Aorta (tissue), 5 donors: ENCODE measurements around the gene MRGPRD. TPM values are rescaled to one million over a fixed set of nuclear protein-coding genes. Genes with fewer than 3 reads are reported as not detected.

Experiments
- ATAC-seq: fragments of 200-7000 bp; cut with Tn5 transposase; one replicate; pipeline ENCODE4 v1.9.1; 2022; ENCODE audit warnings: moderate library complexity; ENCODE audit not compliant: low FRiP score
- DNase-seq, 2 donors: peaks; one replicate each; pipeline ENCODE4 v3.0.0-alpha.2; 2020
- H3K27ac ChIP-seq, 2 donors: one replicate each; pipeline ENCODE4 v1.5.1; 2013; ENCODE audit warnings: low read length in 2 of 2, mild to moderate bottlenecking in 2 of 2, moderate library complexity in 2 of 2, control low read depth in 1 of 2, inconsistent platforms in 1 of 2, low read depth in 1 of 2
- H3K27me3 ChIP-seq, 2 donors: one replicate each; pipeline ENCODE4 v1.6.1; 2013; ENCODE audit warnings: control low read depth in 1 of 2, low read length in 1 of 2, mild to moderate bottlenecking in 1 of 2, moderate library complexity in 1 of 2; ENCODE audit not compliant: insufficient read depth in 2 of 2, control insufficient read depth in 1 of 2
- H3K36me3 ChIP-seq, 2 donors: one replicate each; pipeline ENCODE4 v1.6.1; 2013; ENCODE audit warnings: control low read depth in 1 of 2, low read length in 1 of 2, mild to moderate bottlenecking in 1 of 2; ENCODE audit not compliant: insufficient read depth in 2 of 2, control insufficient read depth in 1 of 2
- H3K4me1 ChIP-seq, 2 donors: one replicate each; pipeline ENCODE4 v1.6.1; 2013; ENCODE audit warnings: low read length in 2 of 2, control low read depth in 1 of 2, mild to moderate bottlenecking in 1 of 2, moderate library complexity in 1 of 2; ENCODE audit not compliant: insufficient read depth in 2 of 2, control insufficient read depth in 1 of 2
- H3K4me3 ChIP-seq, 2 donors: one replicate each; pipeline ENCODE4 v1.5.1; 2013; ENCODE audit warnings: low read length in 2 of 2, control low read depth in 1 of 2, mild to moderate bottlenecking in 1 of 2
- H3K9me3 ChIP-seq: one replicate; pipeline ENCODE4 v1.6.1; 2013; ENCODE audit warnings: mild to moderate bottlenecking, low read length; ENCODE audit not compliant: control insufficient read depth
- WGBS, 2 donors: extraction: QIAGEN DNeasy Blood & Tissue Kit; methylation state at CpG; one replicate each; pipeline ENCODE4 v1.1.7; 2013; 5-methylcytosine and 5-hydroxymethylcytosine counted together
- intact Hi-C, 2 donors: fragments of 100-400 bp; cut with DNase I; formaldehyde crosslinking; loops; one replicate each; pipeline versions ENCODE4 v1.14.2 to v1.15.0; 2022
- polyA plus RNA-seq, 2 donors: library from polyadenylated mRNA; stranded (reverse); fragments of 200-250 nt; gene quantifications; one replicate each; pipeline ENCODE4 v1.2.3, GENCODE V29; 2013
- total RNA-seq, 2 donors: library from RNA; stranded (reverse); fragmentation: NEBNext Ultra II Directional; extraction: Animal tissue kit (Norgen Biotek cat#: 25700); gene quantifications; one replicate each; pipeline ENCODE4 v1.2.1, GENCODE V29; 2021
- donor health status: healthy with polysubstance abuse.
- donor health status: Bipolar disorder and iron deficiency.
- donor health status: DM: no; HTN: no; CAD: no.
- donor health status: DM: no; HTN: no; CAD: no.
- donor health status: DM: yes; HTN: yes; CAD: no.

Gene MRGPRD
- total and polyA plus RNA-seq, 4 donors = 0.49 TPM; not detected in 3

DNA sequence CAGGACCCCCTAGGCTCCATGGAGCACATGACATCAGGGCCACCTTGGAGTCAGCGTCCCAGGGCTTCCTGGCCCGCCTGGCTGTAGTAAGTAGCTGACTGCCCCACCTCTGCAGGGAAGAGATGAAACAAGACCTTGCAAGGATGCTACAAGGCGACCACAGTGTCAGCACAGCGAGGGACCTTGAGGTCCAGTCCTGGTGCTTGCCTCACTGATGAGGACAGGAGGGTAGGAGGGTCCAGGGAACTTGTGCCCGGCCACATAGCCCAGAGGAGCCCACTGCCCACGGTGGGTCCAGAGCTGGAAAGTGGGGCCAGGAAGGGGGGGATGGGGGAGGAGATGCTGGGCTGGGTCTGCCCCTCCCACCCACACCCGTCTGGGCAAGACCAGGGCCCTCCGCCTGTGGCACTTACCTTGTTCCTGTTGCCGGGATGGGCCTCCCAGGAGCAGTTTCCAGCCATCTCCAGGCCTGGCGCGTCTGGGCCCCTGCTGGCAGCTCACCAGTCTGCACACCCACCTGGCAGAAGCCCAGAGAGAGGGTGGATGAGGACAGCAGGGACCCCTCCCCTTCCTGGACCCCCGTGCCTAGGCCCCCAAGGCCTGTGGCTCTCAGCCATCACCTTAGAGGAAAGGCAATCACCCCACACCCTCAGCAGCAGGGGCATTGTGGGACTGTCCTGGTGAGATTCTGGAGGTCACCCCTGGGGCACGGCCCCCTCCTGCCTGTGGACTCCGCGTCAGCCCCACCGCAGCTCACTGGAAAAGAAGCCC is 28.8 kb upstream of the MRGPRD start:
- Histone ChIP-seq H3K27ac (peak overlapping the region; percentile 73 to 84), H3K4me3 (no peak overlapping the region), H3K4me1 (no peaks in the 10 kb centered on the region), H3K36me3 (peaks cover 5 to 11% of the 10 kb centered on the region in 2 donors), H3K9me3 (no peaks in the 10 kb centered on the region), H3K27me3 (no peaks in the 10 kb centered on the region)
- WGBS, 2 donors = 33 to 43% methylated on average over 14 to 16 of the region's 16 CpGs
- ATAC-seq = no peak
- intact Hi-C loops = loop anchor here (2.0 to 5.0 kb wide), 5 partner anchors 38 to 82 kb away; partner anchors contain the start of gene TPCN2 (in 2 of the 2)
- DNase-seq = peak; percentile 40 to 75

DNA sequence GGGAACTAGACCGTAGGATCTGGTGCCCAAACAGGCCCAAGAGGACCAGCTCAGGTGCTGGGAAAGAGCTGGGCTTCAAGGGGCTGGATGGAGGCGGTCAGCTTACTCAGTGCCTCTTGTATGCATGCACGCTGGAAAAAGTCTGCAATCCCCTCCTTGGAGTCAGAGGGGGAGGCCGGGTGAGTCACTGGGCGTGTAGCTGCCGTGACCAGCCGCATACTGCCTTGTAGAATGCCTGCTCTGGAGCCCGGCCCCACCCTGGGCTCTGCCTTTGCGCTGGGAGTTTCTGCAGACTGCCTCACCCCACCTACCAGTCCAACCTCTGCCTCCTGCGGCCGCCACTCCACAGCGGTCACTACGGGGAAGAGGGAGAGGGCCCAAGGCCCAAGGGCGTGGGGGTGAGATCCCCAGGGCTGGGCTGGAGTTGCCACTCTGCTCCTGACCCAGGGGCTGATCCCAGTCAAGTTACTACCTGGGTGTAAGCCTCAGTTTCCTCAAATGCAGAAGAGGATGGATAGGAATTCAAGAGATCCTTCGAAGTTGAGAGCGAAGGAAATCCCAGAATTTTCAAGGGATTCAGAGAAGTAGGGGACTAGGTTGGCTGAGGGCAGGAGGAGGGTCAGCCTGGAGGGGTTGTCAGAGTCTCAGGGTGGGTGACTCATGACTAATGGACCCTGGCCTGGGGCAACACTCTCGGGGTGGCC is 28.1 kb upstream of the MRGPRD start:
- intact Hi-C loops = no loop called here
- Histone ChIP-seq H3K27me3 (no peaks in the 10 kb centered on the region), H3K4me3 (no peak overlapping the region), H3K4me1 (no peaks in the 10 kb centered on the region), H3K36me3 (peaks cover 6 to 11% of the 10 kb centered on the region in 2 donors), H3K9me3 (no peaks in the 10 kb centered on the region), H3K27ac (peak overlapping the region; percentile 83 to 84)
- ATAC-seq (peak; percentile 73), DNase-seq (peak; percentile 96 to 97)
- WGBS, 2 donors = 14 to 15% methylated on average over 17 of the region's 17 CpGs

DNA sequence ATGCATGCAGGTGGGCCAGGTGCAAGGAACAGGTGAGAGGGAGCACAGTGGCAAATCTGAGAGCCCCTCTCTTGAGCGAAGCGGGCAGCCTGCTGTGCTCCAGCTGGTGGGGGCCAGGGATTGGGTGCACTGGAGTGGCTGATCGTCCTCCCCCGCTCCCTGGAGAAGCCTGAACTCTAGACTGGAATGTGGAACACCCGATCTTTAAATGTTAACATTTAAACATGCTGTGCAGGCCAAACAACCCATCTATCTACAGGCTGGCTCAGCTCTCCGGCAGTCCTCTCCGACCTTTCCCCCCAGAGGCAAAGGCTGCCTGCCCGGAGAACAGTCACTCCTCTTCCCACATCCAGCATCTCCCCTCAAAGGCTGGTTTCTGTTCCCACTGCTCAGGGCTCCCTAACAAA is 27.2 kb upstream of the MRGPRD start:
- ATAC-seq (no peak), DNase-seq (peak; percentile 55 to 69)
- peaks cover 7 to 19% of the 10 kb centered on the region in 2 donors for H3K36me3 ChIP-seq
- no peaks in the 10 kb centered on the region for H3K9me3 ChIP-seq
- H3K27me3 ChIP-seq = no peaks in the 10 kb centered on the region
- peak overlapping the region; percentile 58 to 83 for H3K27ac ChIP-seq
- H3K4me3 ChIP-seq = no peak overlapping the region
- 35 to 39% methylated on average over 8 of the region's 8 CpGs for WGBS, 2 donors
- no peaks in the 10 kb centered on the region for H3K4me1 ChIP-seq
- intact Hi-C loops = no loop called here

DNA sequence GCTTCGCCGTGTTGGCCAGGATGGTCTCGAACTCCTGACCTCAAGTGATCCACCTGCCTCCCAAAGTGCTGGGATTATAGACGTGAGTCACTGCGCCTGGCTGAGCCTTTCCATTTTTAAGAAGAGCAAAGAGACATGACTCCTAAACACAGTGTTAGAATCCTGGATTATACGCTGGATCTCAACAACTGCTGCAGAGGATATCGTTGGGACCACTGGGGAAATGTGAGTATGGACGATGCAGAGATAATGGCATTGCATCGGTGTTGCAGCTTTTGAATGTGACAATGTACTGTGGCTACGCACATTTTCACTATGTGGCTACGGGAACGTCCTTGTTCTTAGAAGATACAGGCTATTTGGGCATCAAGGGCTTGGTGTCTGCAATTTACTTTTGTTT is 26.0 kb upstream of the MRGPRD start:
- 85 to 87% methylated on average over 12 of the region's 12 CpGs for WGBS, 2 donors
- H3K9me3 ChIP-seq = no peaks in the 10 kb centered on the region
- no peaks in the 10 kb centered on the region for H3K27me3 ChIP-seq
- H3K4me1 ChIP-seq = no peaks in the 10 kb centered on the region
- DNase-seq (peak in 1 of 2 donors; percentile 38), ATAC-seq (no peak)
- H3K27ac ChIP-seq = no peak overlapping the region
- intact Hi-C loops = no loop called here
- H3K4me3 ChIP-seq = no peak overlapping the region
- peaks cover 7 to 19% of the 10 kb centered on the region in 2 donors for H3K36me3 ChIP-seq

DNA sequence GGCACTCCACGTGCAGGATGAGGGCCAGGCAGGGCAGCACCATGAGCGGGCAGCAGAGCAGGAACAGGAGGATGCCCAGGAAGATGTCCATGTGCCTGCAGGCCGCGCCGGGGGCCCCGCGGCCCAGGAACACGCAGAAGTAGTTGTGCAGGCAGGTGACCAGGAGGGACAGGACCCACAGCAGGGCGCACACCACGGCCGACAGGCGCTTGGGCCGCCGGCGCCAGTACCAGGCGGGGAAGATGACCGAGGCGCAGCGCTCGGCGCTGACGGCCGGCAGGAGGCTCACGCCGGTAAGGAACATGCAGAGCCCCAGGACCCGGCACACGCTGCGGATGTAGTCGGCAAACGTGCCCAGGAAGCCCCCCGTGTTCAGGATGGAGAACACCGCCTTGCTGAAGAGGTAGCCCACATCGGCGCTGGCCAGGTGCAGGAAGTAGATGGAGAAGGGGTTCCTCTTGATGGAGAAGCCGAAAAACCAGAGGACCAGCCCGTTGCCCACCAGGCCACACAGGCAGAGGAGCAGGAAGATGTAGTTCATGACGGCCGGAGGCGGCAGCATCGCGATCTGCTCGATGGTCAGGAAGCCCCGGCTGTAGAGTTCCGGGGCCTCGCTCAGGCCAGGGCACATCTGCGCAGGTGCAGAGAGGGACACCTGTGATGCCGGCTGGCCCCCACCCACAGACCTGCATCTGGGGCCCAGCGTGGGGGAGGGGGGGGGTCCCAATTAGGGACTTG is 25.0 kb upstream of the MRGPRD start:
- H3K4me3 ChIP-seq = no peak overlapping the region
- no peaks in the 10 kb centered on the region for H3K9me3 ChIP-seq
- H3K27me3 ChIP-seq = no peaks in the 10 kb centered on the region
- intact Hi-C loops = no loop called here
- H3K4me1 ChIP-seq = peaks cover 0 to 5% of the 10 kb centered on the region in 2 donors
- peaks cover 7 to 19% of the 10 kb centered on the region in 2 donors for H3K36me3 ChIP-seq
- WGBS, 2 donors = 90 to 91% methylated on average over 48 of the region's 48 CpGs
- DNase-seq = peak in 1 of 2 donors; percentile 70
- H3K27ac ChIP-seq = no peak overlapping the region
- no peak for ATAC-seq

DNA sequence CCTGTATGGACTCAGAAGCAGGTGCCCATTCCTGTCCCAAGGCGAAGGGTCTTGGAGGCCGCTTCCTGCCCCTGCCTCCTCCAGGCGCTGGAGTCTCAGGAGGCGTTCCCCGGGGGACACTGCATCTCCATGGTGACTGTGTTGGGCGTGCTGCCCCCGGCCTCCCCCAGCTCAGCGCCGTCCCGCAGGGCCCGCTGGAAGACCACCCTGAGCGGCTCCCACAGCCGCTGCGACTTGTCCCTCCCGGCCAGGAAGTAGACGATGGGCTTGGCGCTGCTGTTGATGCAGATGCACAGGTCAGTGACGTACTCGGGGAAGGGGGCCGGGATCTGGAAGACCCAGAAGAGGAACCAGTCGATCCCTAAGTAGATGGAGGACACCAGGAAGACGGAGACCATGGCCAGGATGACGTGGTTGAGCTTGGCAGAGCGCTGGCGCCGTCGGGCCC is 24.4 kb upstream of the MRGPRD start:
- no peak for DNase-seq
- WGBS, 2 donors = 89 to 90% methylated on average over 27 of the region's 27 CpGs
- no peaks in the 10 kb centered on the region for H3K27me3 ChIP-seq
- peaks cover 7 to 19% of the 10 kb centered on the region in 2 donors for H3K36me3 ChIP-seq
- no peaks in the 10 kb centered on the region for H3K9me3 ChIP-seq
- no peak for ATAC-seq
- H3K4me3 ChIP-seq = no peak overlapping the region
- intact Hi-C loops = no loop called here
- H3K27ac ChIP-seq = peak overlapping the region in 1 of 2 donors; percentile 16
- peaks cover 0 to 5% of the 10 kb centered on the region in 2 donors for H3K4me1 ChIP-seq

DNA sequence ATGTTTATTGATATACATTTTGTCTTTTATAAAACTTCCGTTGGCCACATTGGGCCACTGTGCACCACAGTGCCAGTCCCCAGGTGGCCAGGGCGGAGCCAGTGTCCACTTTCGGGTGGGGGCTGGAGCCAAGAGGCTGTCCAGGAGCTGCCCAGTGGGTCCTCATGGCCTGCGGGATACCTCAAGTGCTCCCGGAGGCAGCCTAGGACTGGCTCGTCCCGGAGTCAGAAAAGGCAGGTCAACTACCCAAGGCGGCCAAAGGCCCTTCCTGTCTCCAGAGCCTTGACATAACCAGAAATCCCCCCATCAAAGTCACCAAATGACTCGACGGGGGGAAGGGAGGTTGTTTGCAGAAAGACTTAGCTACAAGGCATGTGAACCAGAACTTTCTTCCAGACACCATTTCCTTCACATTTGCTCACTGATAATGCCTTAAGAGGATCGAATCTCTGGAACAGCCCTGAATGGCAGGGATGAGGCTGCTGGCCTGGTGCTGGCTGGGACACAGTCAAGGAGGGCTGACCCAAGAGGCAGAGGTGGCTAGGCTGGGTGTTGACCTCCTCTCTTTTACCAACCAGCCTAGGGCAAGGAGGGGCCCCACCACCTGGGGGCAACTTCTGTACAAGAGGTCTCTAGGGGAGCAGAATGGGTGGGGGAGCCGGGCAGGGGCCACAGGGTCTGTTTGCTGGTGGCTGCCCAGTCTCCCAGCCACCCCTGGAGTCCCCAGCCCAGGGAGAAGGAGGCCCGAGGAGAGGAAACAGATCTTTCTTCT is 23.8 kb upstream of the MRGPRD start:
- WGBS, 2 donors = 77 to 78% methylated on average over 12 to 13 of the region's 13 CpGs
- Histone ChIP-seq H3K4me3 (no peak overlapping the region), H3K36me3 (peaks cover 7 to 19% of the 10 kb centered on the region in 2 donors), H3K4me1 (peaks cover 0 to 5% of the 10 kb centered on the region in 2 donors), H3K9me3 (no peaks in the 10 kb centered on the region), H3K27ac (peak overlapping the region in 1 of 2 donors; percentile 68), H3K27me3 (no peaks in the 10 kb centered on the region)
- intact Hi-C loops = no loop called here
- ATAC-seq = no peak
- DNase-seq = peak; percentile 19 to 68

DNA sequence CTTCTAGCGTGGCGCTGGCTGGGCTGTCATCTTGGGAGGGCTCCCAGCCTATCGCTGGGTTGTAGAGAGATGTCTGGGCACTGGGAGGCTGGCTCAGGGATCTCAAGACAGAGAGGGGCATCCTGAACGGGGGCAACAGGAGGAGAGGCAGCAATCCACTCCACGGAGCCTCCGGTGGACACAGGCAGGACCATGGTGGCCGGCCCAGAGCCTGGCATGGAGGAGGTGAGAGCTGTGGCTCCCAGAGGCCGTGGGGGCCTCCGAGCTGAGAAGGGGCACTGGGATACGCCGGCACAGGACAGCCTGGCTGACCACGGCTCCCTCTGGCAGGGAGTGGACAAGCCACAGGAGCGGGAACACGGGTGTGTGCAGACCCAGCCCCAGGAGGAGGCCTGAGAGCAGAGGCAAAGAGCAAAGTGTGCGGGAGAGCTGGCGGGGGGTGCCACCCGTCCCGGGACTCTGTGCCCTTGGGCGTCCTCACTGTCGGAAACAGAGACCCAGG is 23.1 kb upstream of the MRGPRD start:
- 88 to 90% methylated on average over 20 of the region's 20 CpGs for WGBS, 2 donors
- DNase-seq = peak; percentile 30 to 72
- H3K4me1 ChIP-seq = peaks cover 0 to 5% of the 10 kb centered on the region in 2 donors
- no peaks in the 10 kb centered on the region for H3K9me3 ChIP-seq
- H3K36me3 ChIP-seq = peaks cover 7 to 19% of the 10 kb centered on the region in 2 donors
- ATAC-seq = no peak
- intact Hi-C loops = no loop called here
- no peaks in the 10 kb centered on the region for H3K27me3 ChIP-seq
- H3K27ac ChIP-seq = peak overlapping the region in 1 of 2 donors; percentile 68
- no peak overlapping the region for H3K4me3 ChIP-seq
